ENCODE measurements around the gene BIVM. TPM values are rescaled to one million over a fixed set of nuclear protein-coding genes. Genes with fewer than 3 reads are reported as not detected.

Gene BIVM
- total RNA-seq, 2 donors from 2014 or later: 21.1 to 22.8 TPM

DNA sequence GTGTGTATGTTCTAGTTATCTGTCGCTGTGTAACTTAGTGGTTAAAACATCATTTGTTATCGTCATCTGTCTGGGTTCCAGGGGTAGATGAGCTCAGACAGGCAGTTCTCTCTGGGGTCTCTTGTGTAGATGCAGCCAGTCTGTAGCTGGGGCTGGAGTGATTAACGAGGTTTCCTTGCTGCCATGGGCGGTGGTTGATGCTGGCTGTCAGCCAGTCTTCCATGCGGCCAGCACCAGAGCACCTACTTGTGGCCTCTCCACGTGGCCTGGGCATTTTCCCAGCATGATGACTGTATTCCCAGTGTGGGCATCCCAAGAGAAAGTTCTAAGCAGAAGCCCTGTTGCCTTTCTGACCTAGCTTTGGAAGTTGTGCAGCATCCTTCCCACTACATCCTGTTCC lies 57.6 kb downstream of the BIVM start:
- Mint-ChIP-seq H3K27me3 (ENCODE audit: low read depth) (no peaks in the 10 kb centered on the region), H3K4me1 (ENCODE audit: low read depth) (peaks cover 36% of the 10 kb centered on the region), H3K9me3 (no peaks in the 10 kb centered on the region), H3K4me3 (no peak overlapping the region), H3K36me3 (ENCODE audit: insufficient read depth in 2 of 2) (peaks cover 12 to 54% of the 10 kb centered on the region in 2 donors), H3K27ac (no peak overlapping the region)
- ATAC-seq (replicated peaks in 1 of 2) (no peak), DNase-seq (no peak)

DNA sequence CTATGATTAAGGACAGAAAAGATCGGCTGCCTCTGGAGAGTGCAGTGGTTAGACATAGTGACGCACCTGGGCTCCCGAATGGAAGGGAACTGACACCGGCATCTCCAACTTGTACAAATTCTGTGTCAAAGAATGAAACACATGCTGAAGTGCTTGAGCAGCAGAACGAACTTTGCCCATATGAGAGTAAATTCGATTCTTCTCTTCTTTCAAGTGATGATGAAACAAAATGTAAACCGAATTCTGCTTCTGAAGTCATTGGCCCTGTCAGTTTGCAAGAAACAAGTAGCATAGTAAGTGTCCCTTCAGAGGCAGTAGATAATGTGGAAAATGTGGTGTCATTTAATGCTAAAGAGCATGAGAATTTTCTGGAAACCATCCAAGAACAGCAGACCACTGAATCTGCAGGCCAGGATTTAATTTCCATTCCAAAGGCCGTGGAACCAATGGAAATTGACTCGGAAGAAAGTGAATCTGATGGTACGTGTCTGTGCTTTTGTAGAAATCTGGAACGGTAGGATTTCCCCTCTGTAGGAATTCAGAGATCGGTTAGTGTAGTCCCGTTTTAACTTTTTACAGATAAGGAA lies 63.8 kb downstream of the BIVM start:
- DNase-seq (no peak), ATAC-seq (replicated peaks in 1 of 2) (no peak)
- H3K27me3 Mint-ChIP-seq (ENCODE audit: low read depth): no peaks in the 10 kb centered on the region
- peaks cover 10 to 58% of the 10 kb centered on the region in 2 donors for H3K36me3 Mint-ChIP-seq (ENCODE audit: insufficient read depth in 2 of 2)
- H3K9me3 Mint-ChIP-seq: no peaks in the 10 kb centered on the region
- H3K4me3 Mint-ChIP-seq: no peak overlapping the region
- H3K4me1 Mint-ChIP-seq (ENCODE audit: low read depth): peaks cover 22% of the 10 kb centered on the region
- H3K27ac Mint-ChIP-seq: peak overlapping the region; percentile 35

DNA sequence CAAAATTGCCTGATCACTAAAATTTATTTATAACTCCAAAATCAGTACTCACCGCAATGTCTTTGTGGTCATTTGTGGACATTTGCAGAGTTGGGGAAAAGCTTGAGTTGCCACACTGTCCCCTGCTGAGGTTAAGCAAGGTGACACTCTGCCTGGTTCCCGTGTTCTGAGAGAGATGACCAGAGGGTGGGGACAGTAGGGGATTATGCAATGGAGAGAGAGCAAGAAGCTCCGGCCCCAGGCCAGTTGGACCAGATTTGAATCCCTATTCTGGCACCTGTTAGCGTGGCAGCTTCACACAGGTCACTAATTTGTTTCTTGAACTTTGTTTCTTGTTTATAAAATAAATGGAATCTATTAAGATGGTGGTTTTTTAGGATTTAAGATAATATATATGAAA lies 64.7 kb downstream of the BIVM start:
- DNase-seq: no peak
- H3K9me3 Mint-ChIP-seq: no peaks in the 10 kb centered on the region
- H3K4me1 Mint-ChIP-seq (ENCODE audit: low read depth): peaks cover 22% of the 10 kb centered on the region
- ATAC-seq (replicated peaks in 1 of 2): no peak
- H3K27me3 Mint-ChIP-seq (ENCODE audit: low read depth): no peaks in the 10 kb centered on the region
- no peak overlapping the region for H3K27ac Mint-ChIP-seq
- peaks cover 10 to 53% of the 10 kb centered on the region in 2 donors for H3K36me3 Mint-ChIP-seq (ENCODE audit: insufficient read depth in 2 of 2)
- no peak overlapping the region for H3K4me3 Mint-ChIP-seq

GRCh38 chr13:102868366-102868936 lies 69.5 kb downstream of the BIVM start:
- Mint-ChIP-seq H3K36me3 (ENCODE audit: insufficient read depth in 2 of 2) (peaks cover 13 to 37% of the 10 kb centered on the region in 2 donors), H3K27ac (no peak overlapping the region), H3K9me3 (no peaks in the 10 kb centered on the region), H3K4me1 (ENCODE audit: low read depth) (peaks cover 37% of the 10 kb centered on the region), H3K27me3 (ENCODE audit: low read depth) (no peaks in the 10 kb centered on the region), H3K4me3 (no peak overlapping the region)
- DNase-seq: no peak
- peak; percentile 15 to 30 for ATAC-seq (replicated peaks in 1 of 2)

DNA sequence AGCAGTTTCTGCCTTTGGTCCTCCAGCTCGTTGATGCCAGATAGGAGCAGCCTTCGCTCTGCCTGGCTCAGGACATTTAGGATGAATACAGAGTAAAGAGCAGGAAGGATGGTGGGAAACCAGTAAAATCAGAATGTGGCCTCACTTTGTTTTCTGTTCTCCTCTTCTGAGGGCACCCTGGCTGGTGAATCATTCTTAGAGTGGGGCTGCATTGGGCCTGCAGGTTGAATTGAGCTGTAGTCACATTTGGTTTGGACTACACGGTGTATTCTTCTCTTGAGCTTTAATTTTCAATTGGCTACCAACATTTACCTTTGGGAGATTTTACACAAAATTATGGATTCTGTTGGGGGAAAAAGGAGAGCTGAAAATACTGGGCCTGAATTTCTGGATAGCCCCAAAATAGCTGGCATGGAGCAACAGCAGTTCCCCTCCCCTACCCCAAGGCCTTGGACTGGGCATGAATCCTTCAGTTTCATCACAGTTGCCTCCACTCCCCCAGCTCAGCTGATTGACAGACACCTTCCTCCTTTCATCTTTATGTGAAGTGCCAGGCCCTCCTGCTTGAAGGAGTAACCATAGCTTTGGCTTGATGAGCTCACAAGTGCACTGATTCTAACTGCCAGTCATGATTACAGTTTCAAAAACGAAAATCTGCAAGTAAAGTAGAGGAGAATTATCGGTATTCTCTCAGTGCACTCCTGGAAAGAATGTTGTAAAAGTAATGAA lies 71.2 kb downstream of the BIVM start:
- Mint-ChIP-seq H3K27me3 (ENCODE audit: low read depth) (no peaks in the 10 kb centered on the region), H3K4me1 (ENCODE audit: low read depth) (peaks cover 25% of the 10 kb centered on the region), H3K4me3 (no peak overlapping the region), H3K36me3 (ENCODE audit: insufficient read depth in 2 of 2) (peaks cover 16 to 36% of the 10 kb centered on the region in 2 donors), H3K9me3 (no peaks in the 10 kb centered on the region), H3K27ac (peak overlapping the region; percentile 69)
- ATAC-seq (replicated peaks in 1 of 2) (peak; percentile 55 to 57), DNase-seq (no peak)

DNA sequence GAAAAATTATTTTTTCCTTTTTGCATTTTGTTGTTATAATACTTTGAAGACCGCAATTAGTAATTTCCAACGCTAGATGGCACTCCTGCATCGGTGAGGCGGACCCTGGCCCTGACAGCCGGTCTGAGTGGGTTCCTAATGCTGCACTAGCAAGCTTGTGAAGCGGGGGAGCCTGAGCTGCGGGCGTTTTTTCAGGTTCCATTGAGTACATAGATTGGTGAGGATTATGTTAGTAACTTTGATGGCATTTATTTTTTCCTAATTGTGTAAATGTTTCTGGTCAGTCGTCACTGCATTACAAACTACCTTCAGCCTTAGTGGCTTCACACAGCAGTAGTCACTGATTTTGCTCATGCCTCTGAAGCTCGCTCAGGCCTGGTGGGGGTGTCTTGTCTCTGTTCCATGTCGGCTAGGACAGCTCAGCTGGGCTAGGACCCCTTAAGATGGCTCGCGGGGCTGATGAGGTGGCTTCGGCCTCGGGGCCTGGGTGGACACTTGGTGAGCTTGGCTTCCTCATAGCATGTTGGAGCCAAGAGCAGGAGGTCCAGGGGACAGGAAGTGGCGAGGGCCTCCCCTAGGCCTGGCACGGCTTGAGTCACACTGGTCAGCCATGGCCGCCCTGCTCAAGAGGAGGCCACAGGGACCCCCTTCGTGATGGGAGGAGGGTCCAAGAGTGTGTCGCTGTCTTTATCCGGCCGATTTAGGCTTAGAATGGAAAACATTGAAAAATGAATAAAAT lies 71.9 kb downstream of the BIVM start:
- H3K9me3 Mint-ChIP-seq: no peaks in the 10 kb centered on the region
- peak; percentile 44 to 49 for DNase-seq
- H3K27ac Mint-ChIP-seq: peak overlapping the region; percentile 49
- H3K4me1 Mint-ChIP-seq (ENCODE audit: low read depth): peaks cover 25% of the 10 kb centered on the region
- no peaks in the 10 kb centered on the region for H3K27me3 Mint-ChIP-seq (ENCODE audit: low read depth)
- ATAC-seq (replicated peaks in 1 of 2): peak; percentile 44 to 56
- peaks cover 18 to 36% of the 10 kb centered on the region in 2 donors for H3K36me3 Mint-ChIP-seq (ENCODE audit: insufficient read depth in 2 of 2)
- no peak overlapping the region for H3K4me3 Mint-ChIP-seq

DNA sequence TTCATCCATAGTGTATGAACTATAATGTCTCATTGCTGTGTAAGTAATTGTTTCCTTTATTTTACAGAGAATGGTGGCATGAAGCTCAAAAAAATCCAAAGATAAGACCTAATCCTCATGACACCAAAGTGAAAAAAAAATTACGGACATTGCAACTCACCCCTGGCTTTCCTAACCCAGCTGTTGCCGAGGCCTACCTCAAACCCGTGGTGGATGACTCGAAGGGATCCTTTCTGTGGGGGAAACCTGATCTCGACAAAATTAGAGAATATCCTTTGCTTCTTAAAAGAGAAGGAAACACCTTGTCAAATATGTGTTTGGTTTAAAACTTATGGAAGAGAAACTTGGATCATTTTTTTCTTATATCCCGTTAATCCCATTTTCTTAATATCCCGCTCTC lies 73.2 kb downstream of the BIVM start:
- H3K4me3 Mint-ChIP-seq: no peak overlapping the region
- H3K27ac Mint-ChIP-seq: no peak overlapping the region
- ATAC-seq (replicated peaks in 1 of 2) (no peak), DNase-seq (no peak)
- no peaks in the 10 kb centered on the region for H3K27me3 Mint-ChIP-seq (ENCODE audit: low read depth)
- H3K36me3 Mint-ChIP-seq (ENCODE audit: insufficient read depth in 2 of 2): peaks cover 18 to 35% of the 10 kb centered on the region in 2 donors
- H3K9me3 Mint-ChIP-seq: no peaks in the 10 kb centered on the region
- peaks cover 25% of the 10 kb centered on the region for H3K4me1 Mint-ChIP-seq (ENCODE audit: low read depth)

DNA sequence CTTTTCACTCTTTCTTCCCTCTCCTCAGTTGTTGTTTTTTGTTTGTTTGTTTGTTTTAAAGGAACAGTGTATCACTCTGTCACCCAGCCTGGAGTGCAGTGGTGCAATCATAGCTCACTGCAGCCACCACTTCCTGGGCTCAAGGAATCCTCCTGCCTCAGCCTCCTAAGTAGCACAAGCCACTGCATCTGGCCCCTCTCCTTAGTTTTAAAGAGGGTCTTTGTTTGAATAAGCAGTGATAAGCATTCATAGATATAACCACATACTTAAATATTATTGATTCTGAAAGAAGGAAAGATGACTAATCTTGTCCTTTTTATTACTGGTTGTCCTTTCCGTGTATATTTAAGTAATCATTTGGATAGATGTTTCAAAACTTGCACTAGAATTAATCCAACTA lies 73.6 kb downstream of the BIVM start:
- H3K27ac Mint-ChIP-seq: peak overlapping the region; percentile 42
- no peaks in the 10 kb centered on the region for H3K27me3 Mint-ChIP-seq (ENCODE audit: low read depth)
- peak overlapping the region in 1 of 2 donors; percentile 53 for H3K4me3 Mint-ChIP-seq
- no peaks in the 10 kb centered on the region for H3K9me3 Mint-ChIP-seq
- ATAC-seq (replicated peaks in 1 of 2) (peak; percentile 26 to 44), DNase-seq (no peak)
- peaks cover 15 to 31% of the 10 kb centered on the region in 2 donors for H3K36me3 Mint-ChIP-seq (ENCODE audit: insufficient read depth in 2 of 2)
- peaks cover 25% of the 10 kb centered on the region for H3K4me1 Mint-ChIP-seq (ENCODE audit: low read depth)

DNA sequence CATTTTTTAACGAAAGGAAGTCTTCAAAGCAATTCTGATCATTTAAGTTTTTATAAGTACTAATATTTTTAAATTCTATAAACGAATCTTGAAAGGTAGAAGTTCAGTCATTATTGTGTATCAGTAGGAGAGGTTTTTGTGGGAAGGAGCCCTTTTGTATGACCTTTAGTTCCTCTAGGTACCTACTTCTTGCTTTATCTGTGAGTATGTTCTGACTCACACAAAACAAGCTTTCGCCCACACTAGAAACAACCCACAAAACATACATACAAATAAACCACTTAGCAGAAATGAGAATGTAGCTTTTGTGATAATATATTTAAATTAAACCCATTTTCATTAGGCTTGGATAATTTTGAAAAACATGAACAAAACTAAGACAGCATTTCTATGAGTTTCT lies 74.7 kb downstream of the BIVM start:
- no peaks in the 10 kb centered on the region for H3K27me3 Mint-ChIP-seq (ENCODE audit: low read depth)
- DNase-seq: no peak
- peaks cover 25% of the 10 kb centered on the region for H3K4me1 Mint-ChIP-seq (ENCODE audit: low read depth)
- no peak overlapping the region for H3K27ac Mint-ChIP-seq
- no peaks in the 10 kb centered on the region for H3K9me3 Mint-ChIP-seq
- no peak overlapping the region for H3K4me3 Mint-ChIP-seq
- H3K36me3 Mint-ChIP-seq (ENCODE audit: insufficient read depth in 2 of 2): peaks cover 13 to 29% of the 10 kb centered on the region in 2 donors
- peak; percentile 77 to 81 for ATAC-seq (replicated peaks in 1 of 2)

DNA sequence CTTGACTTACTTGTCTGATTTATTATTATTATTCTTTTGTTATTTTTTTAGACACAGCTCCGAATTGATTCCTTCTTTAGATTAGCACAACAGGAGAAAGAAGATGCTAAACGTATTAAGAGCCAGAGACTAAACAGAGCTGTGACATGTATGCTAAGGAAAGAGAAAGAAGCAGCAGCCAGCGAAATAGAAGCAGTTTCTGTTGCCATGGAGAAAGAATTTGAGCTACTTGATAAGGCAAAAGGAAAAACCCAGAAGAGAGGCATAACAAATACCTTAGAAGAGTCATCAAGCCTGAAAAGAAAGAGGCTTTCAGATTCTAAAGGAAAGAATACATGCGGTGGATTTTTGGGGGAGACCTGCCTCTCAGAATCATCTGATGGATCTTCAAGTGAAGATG lies 76.3 kb downstream of the BIVM start:
- ATAC-seq (replicated peaks in 1 of 2): no peak
- Mint-ChIP-seq H3K4me3 (no peak overlapping the region), H3K27ac (no peak overlapping the region), H3K4me1 (ENCODE audit: low read depth) (peaks cover 16% of the 10 kb centered on the region), H3K27me3 (ENCODE audit: low read depth) (no peaks in the 10 kb centered on the region), H3K36me3 (ENCODE audit: insufficient read depth in 2 of 2) (peaks cover 13 to 29% of the 10 kb centered on the region in 2 donors), H3K9me3 (no peaks in the 10 kb centered on the region)
- no peak for DNase-seq

DNA sequence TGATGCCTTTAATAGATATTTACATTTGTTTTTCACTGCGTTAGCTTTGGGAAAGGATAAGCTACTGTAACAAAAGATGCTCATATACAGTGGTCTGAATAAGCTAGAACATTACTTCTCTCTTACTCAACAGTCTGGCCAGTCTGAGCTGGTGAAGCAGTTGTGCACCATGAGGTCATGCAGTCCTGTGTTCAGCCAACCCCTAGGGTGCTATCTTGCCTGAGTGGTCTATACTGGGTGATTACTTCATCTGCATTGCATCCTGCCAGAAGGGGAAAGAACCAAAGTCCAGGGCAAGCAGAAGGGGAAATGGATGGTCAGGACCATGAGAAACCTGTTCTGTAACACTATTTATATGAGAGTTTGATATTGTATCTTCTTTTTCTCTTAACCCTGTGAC lies 78.4 kb downstream of the BIVM start:
- no peaks in the 10 kb centered on the region for H3K27me3 Mint-ChIP-seq (ENCODE audit: low read depth)
- H3K4me1 Mint-ChIP-seq (ENCODE audit: low read depth): peaks cover 10% of the 10 kb centered on the region
- no peak overlapping the region for H3K27ac Mint-ChIP-seq
- H3K36me3 Mint-ChIP-seq (ENCODE audit: insufficient read depth in 2 of 2): peaks cover 11 to 21% of the 10 kb centered on the region in 2 donors
- no peak overlapping the region for H3K4me3 Mint-ChIP-seq
- DNase-seq (no peak), ATAC-seq (replicated peaks in 1 of 2) (no peak)
- no peaks in the 10 kb centered on the region for H3K9me3 Mint-ChIP-seq

DNA sequence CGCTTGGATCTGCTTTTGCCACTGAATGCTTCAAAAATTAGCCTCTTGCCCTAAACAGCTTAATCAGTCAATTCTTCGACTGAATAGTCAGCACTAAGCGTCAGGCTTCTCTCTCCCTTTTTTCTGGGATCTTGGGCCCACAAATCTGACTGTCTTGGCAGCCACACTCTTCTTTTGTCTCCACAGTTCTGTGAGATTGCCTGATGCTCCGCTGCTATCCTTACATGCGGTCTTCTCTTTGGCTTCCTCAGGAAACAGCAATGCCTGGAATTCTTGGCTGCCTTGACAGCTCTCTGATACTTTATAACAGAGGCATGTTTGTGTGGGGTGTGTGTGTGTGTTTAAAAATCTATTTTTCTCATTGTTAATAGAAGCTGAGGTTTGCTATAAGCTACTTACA lies 79.6 kb downstream of the BIVM start:
- Mint-ChIP-seq H3K27me3 (ENCODE audit: low read depth) (no peaks in the 10 kb centered on the region), H3K4me3 (no peak overlapping the region), H3K9me3 (no peaks in the 10 kb centered on the region), H3K27ac (no peak overlapping the region), H3K36me3 (ENCODE audit: insufficient read depth in 2 of 2) (peaks cover 9 to 14% of the 10 kb centered on the region in 2 donors), H3K4me1 (ENCODE audit: low read depth) (no peaks in the 10 kb centered on the region)
- DNase-seq: no peak
- no peak for ATAC-seq (replicated peaks in 1 of 2)
